Embryonic facial prominence (tissue), 1 donor: ENCODE data around the gene TRPM6.
"Not testable (repeated sequence)": the region's sequence is repeated elsewhere in the genome, so short reads cannot be mapped to it uniquely, and the experiment has no call there.

Experiments
- DNase-seq: peaks from one replicate; pipeline ENCODE4 v3.0.0-alpha.2; 2016; ENCODE audit errors: extremely low spot score

TRPM6 gene, protein sequence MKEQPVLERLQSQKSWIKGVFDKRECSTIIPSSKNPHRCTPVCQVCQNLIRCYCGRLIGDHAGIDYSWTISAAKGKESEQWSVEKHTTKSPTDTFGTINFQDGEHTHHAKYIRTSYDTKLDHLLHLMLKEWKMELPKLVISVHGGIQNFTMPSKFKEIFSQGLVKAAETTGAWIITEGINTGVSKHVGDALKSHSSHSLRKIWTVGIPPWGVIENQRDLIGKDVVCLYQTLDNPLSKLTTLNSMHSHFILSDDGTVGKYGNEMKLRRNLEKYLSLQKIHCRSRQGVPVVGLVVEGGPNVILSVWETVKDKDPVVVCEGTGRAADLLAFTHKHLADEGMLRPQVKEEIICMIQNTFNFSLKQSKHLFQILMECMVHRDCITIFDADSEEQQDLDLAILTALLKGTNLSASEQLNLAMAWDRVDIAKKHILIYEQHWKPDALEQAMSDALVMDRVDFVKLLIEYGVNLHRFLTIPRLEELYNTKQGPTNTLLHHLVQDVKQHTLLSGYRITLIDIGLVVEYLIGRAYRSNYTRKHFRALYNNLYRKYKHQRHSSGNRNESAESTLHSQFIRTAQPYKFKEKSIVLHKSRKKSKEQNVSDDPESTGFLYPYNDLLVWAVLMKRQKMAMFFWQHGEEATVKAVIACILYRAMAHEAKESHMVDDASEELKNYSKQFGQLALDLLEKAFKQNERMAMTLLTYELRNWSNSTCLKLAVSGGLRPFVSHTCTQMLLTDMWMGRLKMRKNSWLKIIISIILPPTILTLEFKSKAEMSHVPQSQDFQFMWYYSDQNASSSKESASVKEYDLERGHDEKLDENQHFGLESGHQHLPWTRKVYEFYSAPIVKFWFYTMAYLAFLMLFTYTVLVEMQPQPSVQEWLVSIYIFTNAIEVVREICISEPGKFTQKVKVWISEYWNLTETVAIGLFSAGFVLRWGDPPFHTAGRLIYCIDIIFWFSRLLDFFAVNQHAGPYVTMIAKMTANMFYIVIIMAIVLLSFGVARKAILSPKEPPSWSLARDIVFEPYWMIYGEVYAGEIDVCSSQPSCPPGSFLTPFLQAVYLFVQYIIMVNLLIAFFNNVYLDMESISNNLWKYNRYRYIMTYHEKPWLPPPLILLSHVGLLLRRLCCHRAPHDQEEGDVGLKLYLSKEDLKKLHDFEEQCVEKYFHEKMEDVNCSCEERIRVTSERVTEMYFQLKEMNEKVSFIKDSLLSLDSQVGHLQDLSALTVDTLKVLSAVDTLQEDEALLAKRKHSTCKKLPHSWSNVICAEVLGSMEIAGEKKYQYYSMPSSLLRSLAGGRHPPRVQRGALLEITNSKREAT (N-terminal part only)

DNA sequence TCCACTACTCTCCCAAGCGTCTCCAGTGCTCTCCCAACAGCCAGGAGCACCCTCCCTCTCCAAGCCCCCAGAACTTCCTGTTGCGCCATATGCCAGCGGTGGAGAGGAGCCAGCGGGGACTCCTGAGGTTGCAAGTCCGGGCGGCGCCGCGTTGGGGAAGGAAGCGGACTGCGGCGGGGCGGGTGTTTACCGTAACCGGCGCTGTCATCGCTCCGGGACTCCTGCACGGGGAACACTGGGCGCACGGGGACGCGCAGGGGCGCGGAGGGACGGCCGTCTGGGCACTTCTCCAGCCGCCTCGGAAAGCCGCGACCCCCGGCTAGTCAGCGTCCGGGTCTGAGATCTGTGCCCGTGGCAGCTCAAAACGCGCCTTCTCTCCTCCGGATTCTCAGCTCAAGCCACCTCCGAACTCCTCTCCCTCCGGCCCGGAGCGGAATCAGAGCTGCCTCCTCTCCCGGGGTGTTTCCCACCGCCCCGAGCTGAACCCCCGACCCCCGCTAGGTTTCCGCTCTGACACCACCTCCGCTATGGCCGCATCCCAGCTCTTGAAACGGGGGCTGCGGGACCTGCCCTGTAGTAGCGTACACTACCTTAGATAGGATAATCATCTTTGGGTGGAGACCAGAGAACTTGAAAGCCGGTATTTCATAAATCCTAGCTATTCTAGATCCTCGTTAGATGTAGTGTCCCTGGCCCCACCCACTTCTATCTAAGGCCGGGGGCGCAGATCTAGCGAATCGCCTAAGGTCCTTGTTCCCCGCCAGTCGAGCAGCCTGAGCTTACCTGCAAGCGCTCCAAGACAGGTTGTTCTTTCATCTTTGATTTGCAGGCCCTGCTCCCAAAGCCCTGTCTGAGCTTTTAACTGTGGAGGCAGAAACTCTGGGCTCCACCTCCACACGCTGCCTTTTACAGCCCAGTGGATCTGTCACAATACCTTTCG is at the start of gene TRPM6:
TSS of gene TRPM6 (minus strand) at position 881 of the 940 bp plus-strand sequence. CDS start at position 816, 65 bp downstream.
- DNase-seq = no peak

GRCh38 chr9:74935008-74935407 is 47.3 kb upstream of the TRPM6 start:
- no peak for DNase-seq

- DNase-seq = no peak
Observed at GRCh38 chr9:74921737-74922136, 34.0 kb upstream of the TRPM6 start.

GRCh38 chr9:74920944-74921626 is 33.4 kb upstream of the TRPM6 start:
- DNase-seq = no peak

DNA sequence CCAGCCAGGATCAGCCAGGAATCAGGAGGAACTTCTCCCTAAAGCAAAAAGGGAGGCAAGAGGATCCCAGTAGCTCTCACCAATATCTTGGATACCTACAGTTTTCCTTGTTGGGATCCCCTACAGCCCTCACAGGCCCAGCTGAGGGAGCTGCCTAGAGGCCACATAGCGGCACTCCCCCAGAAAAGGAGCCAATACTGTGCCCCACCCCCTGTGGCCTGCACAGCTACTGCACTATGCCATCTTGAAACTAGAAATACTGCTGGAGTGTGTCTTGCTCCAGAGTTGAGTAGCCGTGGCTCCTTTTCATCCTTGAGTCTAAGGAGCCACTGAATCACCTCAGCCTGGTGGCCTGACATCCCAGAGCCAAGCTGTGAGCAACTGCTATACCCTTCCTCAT is 22.3 kb upstream of the TRPM6 start:
- no peak for DNase-seq

GRCh38 chr9:74908665-74909064 is 20.9 kb upstream of the TRPM6 start:
- no peak for DNase-seq

DNA sequence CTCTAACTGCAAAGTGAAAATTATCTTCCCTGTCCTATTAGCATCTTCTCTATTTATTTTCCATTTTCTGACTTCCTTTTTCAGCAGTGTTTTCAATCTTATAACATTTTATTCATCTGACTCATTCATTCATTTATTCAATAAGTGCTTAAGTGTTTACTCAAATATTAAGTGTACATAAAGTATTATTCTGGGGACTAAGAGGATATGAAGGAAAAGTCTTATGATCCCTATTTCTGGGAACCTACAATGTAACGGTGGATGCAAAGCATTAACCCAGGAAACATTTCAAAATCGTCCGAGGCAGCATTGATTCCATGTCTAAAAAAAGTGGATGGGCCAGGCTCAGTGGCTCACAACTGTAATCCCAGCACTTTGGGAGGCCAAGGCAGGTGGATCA is 19.4 kb upstream of the TRPM6 start:
- no peak for DNase-seq

- DNase-seq = no peak
Observed at GRCh38 chr9:74901001-74901400, 13.3 kb upstream of the TRPM6 start.

DNA sequence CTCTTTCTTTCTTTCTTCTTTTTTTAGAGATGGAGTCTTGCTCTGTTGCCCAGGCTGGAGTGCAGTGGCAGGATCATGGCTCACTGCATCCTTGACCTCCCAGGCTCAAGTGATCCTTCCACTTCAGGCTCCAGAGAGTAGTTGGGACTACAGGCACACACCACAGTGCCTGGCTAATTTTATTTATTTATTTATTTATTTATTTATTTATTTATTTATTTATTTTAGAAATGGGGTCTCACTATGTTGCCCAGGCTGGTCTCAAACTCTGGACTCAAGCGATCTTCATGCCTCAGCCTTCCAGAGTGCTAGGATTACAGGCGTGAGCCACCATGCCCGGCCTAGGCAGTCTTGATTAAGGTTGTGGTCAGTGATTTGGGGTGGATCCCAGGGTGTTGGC is 728 bp upstream of the TRPM6 start:
- not testable (repeated sequence) for DNase-seq

GRCh38 chr9:74887981-74888370 is 255 bp upstream of the TRPM6 start:
- DNase-seq = no peak

DNA sequence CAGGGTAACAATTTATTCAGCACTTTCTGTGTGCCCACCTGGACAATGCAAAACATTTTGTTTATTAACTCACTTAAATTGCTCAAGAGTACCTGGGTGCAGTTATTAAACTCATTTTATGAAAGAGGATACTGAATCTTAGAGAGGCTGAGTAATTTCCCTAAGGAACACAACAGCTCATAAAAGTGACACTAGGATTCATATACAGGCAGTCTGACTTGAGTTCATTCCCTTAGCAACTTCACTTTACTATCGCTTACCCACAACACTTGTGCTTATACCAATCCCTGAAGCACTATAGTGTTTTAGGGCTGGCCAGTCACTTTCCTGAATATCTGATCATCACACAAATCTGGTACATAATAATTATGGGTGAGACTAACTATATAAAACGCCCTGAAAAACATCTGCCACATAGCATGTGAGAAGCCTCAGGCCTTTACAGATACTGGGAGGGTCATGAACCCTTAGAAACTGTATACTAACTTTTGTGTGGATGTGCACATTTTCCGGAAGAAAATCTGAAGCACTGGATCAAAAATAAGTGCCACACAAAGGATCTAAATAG is 11.3 kb downstream of the TRPM6 start:
- DNase-seq = no peak

GRCh38 chr9:74875656-74876055 is 12.1 kb downstream of the TRPM6 start:
- no peak for DNase-seq

DNA sequence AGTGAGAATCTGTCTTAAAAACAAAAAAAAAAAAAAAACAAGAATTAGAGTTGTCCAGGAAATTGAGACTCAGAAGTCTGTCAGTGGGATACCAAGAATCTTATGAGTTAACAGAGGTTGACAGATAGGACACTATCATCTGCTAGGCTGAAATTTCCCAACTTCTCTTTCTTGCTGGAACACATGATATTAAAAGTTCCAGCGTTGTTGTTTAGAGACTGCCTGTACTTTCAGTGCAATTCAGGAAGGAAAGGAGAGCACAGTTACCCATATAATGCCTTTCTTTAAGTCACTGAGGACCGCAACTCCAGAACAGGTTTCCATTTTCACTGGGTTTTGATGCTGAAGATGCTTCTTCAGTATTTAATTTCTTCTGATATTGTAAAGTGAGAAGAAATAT is 13.5 kb downstream of the TRPM6 start:
- no peak for DNase-seq

- no peak for DNase-seq
Observed at GRCh38 chr9:74872619-74873233, 15.0 kb downstream of the TRPM6 start.

DNA sequence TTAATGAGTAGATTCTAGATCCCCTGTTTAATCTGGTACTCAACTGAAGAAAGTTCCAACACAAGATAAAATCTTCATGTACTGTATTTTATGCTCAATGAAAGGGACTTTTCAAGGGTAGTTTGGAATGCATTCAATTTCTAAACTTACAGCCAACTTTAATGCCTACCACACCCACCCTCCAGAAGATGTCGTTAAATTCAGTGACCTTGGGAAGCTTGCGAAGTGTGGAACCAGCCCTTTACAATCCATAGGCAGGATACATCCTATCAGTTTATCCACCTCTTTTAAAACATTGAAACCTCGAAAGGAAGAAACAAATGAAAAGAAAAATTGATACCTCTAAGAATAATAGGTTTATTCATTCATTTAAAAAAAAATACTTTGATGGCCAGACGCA is 20.2 kb downstream of the TRPM6 start:
- no peak for DNase-seq

DNA sequence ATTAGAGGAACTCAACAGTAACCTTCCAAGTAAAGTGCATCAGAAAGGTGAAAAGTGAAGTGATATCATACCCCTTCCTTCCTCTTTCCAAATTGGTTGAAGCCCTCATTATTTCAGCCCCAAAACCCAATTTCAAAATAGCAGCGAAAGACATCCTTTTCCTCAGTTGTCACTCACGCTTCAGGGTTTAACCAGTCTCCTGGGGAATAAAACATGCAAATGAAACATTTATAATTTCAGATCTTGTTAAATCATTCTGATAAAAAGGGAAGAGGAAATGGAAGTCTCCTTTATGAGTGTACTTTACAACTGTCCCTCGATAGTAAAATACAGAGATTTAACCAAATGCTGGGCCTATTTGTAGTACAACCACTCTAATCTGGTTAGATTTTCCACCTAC is 22.5 kb downstream of the TRPM6 start:
- DNase-seq = no peak

DNA sequence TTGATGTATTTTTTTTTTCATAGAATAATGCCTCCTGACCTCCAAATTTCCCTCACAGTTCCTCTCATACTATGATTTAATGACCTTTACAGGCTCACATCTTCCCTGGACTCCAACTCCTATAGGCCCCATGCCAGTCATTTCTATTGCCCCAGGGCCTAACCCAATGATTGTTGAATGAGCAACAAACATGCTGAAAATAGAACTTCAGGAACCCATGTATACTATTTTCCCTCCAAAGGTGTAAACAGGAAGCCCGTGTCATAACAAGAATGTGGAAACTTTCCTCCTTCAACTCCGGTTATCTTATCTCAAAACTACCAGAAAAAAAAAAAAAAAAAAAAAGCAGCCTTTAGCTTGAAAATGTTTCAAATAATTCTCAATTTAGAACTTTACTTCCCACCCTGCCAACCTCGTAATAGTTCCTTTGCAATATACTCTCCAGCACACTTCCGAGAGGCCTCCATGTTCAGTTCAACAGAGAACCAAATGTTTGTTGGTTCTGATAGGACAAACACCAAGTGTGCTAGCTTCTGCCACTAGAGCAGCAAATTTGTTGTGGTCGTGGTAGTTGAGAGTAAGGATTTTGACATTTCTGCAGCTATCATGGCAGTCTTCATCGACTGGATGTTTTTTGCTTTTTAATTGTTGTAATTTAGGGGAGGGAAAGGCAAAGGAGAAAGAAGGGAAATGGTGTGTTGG is 25.8 kb downstream of the TRPM6 start:
- DNase-seq = no peak

DNA sequence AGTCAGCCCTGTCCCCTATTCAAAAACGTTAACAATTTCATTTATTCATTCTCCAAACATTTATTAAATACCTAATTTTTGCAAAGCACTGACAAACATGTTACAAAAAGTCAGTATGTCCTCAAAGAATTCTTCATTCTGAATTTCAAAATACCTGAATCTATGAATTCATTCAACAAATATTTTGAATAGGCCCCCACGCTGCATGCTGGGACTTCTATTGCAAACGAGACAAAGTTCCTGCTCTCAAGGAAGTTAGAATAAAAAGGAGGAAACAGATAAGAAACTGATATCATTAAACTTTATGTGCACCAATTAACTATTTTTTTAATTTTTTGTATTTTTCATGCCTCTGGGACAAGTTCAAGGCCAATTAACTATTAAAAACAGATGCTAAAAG is 26.6 kb downstream of the TRPM6 start:
- DNase-seq = no peak

DNA sequence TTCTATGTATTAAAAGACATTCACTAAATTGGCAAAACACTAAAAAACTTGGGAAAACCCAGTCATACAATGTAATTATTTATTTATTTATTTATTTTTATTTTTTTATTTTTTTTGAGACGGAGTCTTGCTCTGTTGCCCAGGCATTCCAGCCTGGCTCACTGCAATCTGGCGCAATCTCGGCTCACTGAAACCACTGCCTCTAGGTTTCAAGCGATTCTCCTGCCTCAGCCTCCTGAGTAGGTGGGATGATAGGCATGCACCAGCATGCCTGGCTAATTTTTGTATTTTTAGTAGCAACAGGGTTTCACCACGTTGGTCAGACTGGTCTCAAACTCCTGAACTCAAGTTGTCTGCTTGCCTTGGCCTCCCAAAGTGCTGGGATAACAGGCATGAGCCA is 27.5 kb downstream of the TRPM6 start:
- DNase-seq = not testable (repeated sequence)
